Endothelial cell (in vitro differentiated cells): ENCODE measurements around the gene CENATAC. TPM values are rescaled to one million over a fixed set of nuclear protein-coding genes. Genes with fewer than 3 reads are reported as not detected.
"Not testable (repeated sequence)": the region's sequence is repeated elsewhere in the genome, so short reads cannot be mapped to it uniquely, and the experiment has no call there.

Source experiments
- DNase-seq: peaks from one replicate; pipeline ENCODE4 v3.0.0; 2021; ENCODE audit warnings: low spot score
- H3K27ac Mint-ChIP-seq: one replicate; pipeline ENCODE4 v1.8.0; 2021; ENCODE audit warnings: mixed read lengths, inconsistent platforms; ENCODE audit not compliant: unreplicated experiment
- H3K27me3 Mint-ChIP-seq: one replicate; pipeline ENCODE4 v1.8.0; 2021; ENCODE audit warnings: mild to moderate bottlenecking, moderate library complexity, mixed read lengths, inconsistent platforms; ENCODE audit not compliant: unreplicated experiment
- H3K36me3 Mint-ChIP-seq: one replicate; pipeline ENCODE4 v1.8.0; 2021; ENCODE audit warnings: mild to moderate bottlenecking, low read depth, mixed read lengths, inconsistent platforms; ENCODE audit not compliant: unreplicated experiment
- H3K4me1 Mint-ChIP-seq: one replicate; pipeline ENCODE4 v1.8.0; 2021; ENCODE audit warnings: mild to moderate bottlenecking, mixed read lengths, inconsistent platforms; ENCODE audit not compliant: unreplicated experiment
- H3K4me3 Mint-ChIP-seq: one replicate; pipeline ENCODE4 v1.8.0; 2021; ENCODE audit warnings: mild to moderate bottlenecking, mixed read lengths, inconsistent platforms; ENCODE audit not compliant: unreplicated experiment
- H3K9me3 Mint-ChIP-seq: one replicate; pipeline ENCODE4 v1.8.0; 2021; ENCODE audit warnings: mixed read lengths, inconsistent platforms; ENCODE audit not compliant: unreplicated experiment
- total RNA-seq: library from RNA; stranded (reverse); fragmentation: NEBNext Ultra II Directional; extraction: Animal tissue kit (Norgen Biotek cat#: 25700); gene quantifications from one replicate; pipeline ENCODE4 v1.2.1, GENCODE V29; 2021; ENCODE audit not compliant: unreplicated experiment
- TF ChIP-seq, protein P1 (sequence below): fragments of 200-600 bp; sonication (generic); IDR thresholded peaks from one replicate; pipeline ENCODE4 v1.5.0; 2021; ENCODE audit warnings: antibody characterized with exemption; ENCODE audit not compliant: unreplicated experiment

The CENATAC gene
- total RNA-seq, 1 donor from 2014 or later = 34.7 TPM

DNA sequence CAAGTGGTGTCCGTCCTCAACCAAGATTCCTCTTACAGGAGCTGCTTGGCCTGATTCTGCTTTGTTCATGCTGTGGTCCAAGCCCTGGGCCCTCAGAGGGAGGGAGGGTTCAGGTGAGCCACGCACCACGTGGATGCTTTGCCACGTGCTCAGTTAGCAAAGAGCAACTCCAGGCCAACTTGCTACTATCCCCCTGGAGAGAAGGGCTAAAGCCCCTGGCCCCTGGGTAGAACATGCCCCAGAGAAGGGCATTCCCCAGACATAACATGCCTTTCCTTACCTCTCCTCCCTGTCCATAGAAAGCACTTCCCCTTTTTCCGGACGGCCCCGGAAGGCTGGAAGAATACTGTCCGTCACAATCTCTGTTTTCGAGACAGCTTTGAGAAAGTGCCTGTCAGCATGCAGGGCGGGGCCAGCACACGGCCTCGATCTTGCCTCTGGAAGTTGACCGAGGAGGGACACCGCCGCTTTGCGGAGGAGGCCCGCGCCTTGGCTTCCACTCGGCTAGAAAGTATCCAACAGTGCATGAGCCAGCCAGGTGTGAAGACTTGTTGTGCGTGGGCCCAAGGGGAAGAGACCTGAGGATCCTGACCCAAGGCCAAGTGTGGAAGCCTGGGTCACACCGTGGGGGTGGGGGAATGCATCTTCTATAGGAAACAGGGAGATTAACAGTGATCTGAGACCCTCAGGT lies 17.6 kb upstream of the CENATAC start:
- no peak for DNase-seq
- TF ChIP-seq, protein P1, sequence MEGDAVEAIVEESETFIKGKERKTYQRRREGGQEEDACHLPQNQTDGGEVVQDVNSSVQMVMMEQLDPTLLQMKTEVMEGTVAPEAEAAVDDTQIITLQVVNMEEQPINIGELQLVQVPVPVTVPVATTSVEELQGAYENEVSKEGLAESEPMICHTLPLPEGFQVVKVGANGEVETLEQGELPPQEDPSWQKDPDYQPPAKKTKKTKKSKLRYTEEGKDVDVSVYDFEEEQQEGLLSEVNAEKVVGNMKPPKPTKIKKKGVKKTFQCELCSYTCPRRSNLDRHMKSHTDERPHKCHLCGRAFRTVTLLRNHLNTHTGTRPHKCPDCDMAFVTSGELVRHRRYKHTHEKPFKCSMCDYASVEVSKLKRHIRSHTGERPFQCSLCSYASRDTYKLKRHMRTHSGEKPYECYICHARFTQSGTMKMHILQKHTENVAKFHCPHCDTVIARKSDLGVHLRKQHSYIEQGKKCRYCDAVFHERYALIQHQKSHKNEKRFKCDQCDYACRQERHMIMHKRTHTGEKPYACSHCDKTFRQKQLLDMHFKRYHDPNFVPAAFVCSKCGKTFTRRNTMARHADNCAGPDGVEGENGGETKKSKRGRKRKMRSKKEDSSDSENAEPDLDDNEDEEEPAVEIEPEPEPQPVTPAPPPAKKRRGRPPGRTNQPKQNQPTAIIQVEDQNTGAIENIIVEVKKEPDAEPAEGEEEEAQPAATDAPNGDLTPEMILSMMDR = no peak
- H3K36me3 Mint-ChIP-seq = no peaks in the 10 kb centered on the region

DNA sequence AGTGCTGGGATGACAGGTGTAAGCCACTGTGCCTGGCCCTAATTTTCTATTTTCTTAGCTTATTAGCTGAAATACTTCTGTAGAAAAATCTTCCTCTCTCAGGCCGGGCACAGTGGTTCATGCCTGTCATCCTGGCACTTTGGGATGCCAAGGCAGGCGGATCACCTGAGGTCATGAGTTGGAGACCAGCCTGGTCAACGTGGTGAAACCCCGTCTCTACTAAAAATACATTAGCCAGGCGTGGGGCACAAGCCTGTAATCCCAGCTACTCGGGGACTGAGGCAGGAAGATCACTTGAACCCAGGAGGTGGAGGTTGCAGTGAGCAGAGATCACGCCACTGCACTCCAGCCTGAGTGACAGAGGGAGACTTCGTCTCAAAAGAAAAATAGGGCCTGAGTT lies 13.6 kb upstream of the CENATAC start:
- H3K4me3 Mint-ChIP-seq, H3K27ac Mint-ChIP-seq, H3K36me3 Mint-ChIP-seq: not testable (repeated sequence)

More for the DNA sequence above, 17.6 kb upstream of the CENATAC start:
- Mint-ChIP-seq H3K27ac (no peak overlapping the region), H3K4me3 (no peak overlapping the region), H3K27me3 (peaks cover 6% of the 10 kb centered on the region), H3K4me1 (peaks cover 4% of the 10 kb centered on the region), H3K9me3 (no peaks in the 10 kb centered on the region)

DNA sequence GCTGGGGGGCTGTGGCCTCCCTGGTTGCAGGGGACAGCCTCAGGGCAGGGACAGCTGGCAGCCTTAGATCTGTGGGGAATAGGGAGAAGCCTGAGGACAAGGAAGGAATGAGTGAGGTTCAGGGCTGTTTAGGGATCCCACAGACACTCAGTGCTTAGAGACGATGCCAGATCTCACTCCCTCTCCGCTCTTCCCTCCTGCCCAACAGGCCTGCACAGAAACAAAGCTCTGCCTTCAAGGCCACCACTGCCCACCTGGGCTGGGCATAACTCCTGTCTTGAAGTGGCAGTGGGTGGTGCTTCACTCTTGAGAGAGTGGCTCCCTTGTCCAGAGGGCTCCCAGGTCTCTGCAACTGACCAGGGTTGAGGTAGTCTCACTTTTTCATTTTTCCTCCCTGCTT lies 13.1 kb upstream of the CENATAC start:
- Mint-ChIP-seq H3K27ac (no peak overlapping the region), H3K27me3 (peaks cover 3% of the 10 kb centered on the region), H3K4me3 (no peak overlapping the region), H3K36me3 (no peaks in the 10 kb centered on the region), H3K9me3 (no peaks in the 10 kb centered on the region), H3K4me1 (peaks cover 4% of the 10 kb centered on the region)
- DNase-seq = no peak
- TF ChIP-seq, protein P1 = no peak

More for the DNA sequence above, 13.6 kb upstream of the CENATAC start:
- H3K4me1 Mint-ChIP-seq, DNase-seq, H3K27me3 Mint-ChIP-seq, H3K9me3 Mint-ChIP-seq: not testable (repeated sequence)

DNA sequence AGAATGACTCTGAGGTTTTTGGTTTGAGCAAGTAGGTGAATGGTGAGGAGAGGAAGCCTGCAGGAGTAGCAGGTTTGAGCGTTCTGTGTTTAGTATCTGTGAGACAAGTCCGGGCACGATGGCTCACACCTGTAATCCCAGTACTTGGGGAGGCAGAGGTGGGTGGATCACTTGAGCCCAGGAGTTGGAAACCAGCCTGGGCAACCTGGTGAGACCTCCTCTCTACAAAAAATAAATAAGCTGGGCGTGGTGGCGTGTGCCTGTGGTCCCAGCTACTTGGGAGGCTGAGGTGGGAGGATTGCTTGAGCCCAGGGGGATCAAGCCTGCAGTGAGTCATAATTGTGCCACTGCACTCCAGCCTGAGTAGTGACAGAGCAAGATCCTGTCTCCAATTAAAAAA lies 9.7 kb upstream of the CENATAC start:
- no peak for DNase-seq
- Mint-ChIP-seq H3K9me3 (no peaks in the 10 kb centered on the region), H3K27ac (no peak overlapping the region), H3K4me1 (no peaks in the 10 kb centered on the region), H3K4me3 (no peak overlapping the region), H3K27me3 (no peaks in the 10 kb centered on the region), H3K36me3 (peaks cover 6% of the 10 kb centered on the region)
- TF ChIP-seq, protein P1 = no peak

DNA sequence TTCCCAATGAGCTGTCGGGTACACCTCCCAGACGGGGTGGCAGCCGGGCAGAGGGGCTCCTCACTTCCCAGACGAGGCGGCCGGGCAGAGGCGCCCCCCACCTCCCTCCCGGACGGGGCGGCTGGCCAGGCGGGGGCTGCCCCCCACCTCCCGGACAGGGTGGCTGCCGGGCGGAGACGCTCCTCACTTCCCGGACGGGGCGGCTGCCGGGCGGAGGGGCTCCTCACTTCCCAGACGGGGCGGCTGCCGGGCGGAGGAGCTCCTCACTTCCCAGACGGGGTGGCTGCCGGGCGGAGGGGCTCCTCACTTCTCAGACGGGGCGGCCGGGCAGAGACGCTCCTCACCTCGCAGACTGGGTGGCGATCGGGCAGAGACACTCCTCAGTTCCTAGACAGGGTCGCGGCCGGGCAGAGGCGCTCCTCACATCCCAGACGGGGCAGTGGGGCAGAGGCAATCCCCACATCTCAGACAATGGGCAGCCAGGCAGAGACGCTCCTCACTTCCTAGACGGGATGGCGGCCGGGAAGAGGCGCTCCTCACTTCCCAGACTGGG lies 6.4 kb upstream of the CENATAC start:
- not testable (repeated sequence) for DNase-seq, H3K27me3 Mint-ChIP-seq, H3K9me3 Mint-ChIP-seq, H3K27ac Mint-ChIP-seq, H3K4me3 Mint-ChIP-seq, H3K4me1 Mint-ChIP-seq, H3K36me3 Mint-ChIP-seq

DNA sequence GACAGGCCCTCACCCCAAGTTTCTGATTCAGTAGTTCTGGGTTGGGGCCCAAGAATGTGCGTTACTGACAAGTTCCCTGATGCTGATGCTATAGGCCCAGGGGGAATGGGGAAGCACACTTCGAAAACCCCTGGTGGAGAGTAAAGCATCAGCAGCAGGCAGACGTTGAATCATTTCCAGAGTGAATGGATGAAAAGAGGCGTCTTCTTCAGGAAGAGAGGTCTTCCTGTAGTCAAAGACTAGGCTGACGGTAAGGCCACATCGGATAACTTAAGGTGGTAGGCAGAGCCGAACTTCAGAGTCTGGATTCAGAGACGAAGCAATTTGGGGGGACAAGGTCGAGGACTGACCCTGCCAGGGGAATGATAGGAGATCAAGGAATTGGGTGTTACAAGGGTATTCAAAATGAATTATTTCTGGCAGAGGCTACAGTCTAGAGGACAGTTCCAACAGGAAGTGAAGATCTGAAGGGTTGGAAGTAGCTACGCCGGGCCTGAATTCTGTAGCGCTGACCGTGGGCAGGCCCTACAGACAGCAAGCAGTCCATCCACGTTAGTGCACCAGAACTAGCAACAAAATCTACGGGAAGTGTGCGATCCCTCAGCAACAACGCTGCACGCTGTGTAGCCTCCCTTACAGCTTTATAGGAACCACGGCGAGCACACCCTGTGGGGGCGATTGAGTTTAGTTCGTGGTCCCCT lies 862 bp upstream of the CENATAC start:
- peak overlapping the region; percentile 24 for H3K27ac Mint-ChIP-seq
- peaks cover 21% of the 10 kb centered on the region for H3K4me1 Mint-ChIP-seq
- H3K27me3 Mint-ChIP-seq = peaks cover 7% of the 10 kb centered on the region
- no peaks in the 10 kb centered on the region for H3K9me3 Mint-ChIP-seq
- peak overlapping the region; percentile 89 for H3K4me3 Mint-ChIP-seq
- H3K36me3 Mint-ChIP-seq = no peaks in the 10 kb centered on the region
- TF ChIP-seq, protein P1 = peak; percentile 28
- peak; percentile 17 for DNase-seq
